Subcutaneous abdominal adipose tissue (tissue), 5 donors: ENCODE results near the gene C15orf39.
"Not testable (repeated sequence)": the region's sequence is repeated elsewhere in the genome, so short reads cannot be mapped to it uniquely, and the experiment has no call there.

ENCODE experiments used
- H3K27ac ChIP-seq: one replicate; pipeline ENCODE4 v1.7.0; 2013; ENCODE audit warnings: low read depth, mild to moderate bottlenecking, inconsistent platforms, low read length, moderate library complexity
- H3K27me3 ChIP-seq, 5 donors: one replicate each; pipeline ENCODE4 v1.7.0; 2013; ENCODE audit warnings: low read length in 5 of 5, inconsistent platforms in 1 of 5; ENCODE audit not compliant: control insufficient read depth in 5 of 5, insufficient read depth in 4 of 5
- H3K36me3 ChIP-seq, 5 donors: one replicate each; pipeline ENCODE4 v1.7.0; 2013; ENCODE audit warnings: low read length in 5 of 5; ENCODE audit not compliant: control insufficient read depth in 5 of 5, insufficient read depth in 5 of 5
- H3K4me1 ChIP-seq, 5 donors: one replicate each; pipeline ENCODE4 v1.7.0; 2013; ENCODE audit warnings: low read length in 5 of 5, mild to moderate bottlenecking in 3 of 5, moderate library complexity in 1 of 5; ENCODE audit not compliant: control insufficient read depth in 5 of 5, insufficient read depth in 5 of 5
- H3K4me3 ChIP-seq, 5 donors: one replicate each; pipeline ENCODE4 v1.7.0; 2013; ENCODE audit warnings: low read length in 5 of 5, low read depth in 1 of 5
- H3K9ac ChIP-seq, 5 donors: one replicate each; pipeline ENCODE4 v1.7.0; 2013; ENCODE audit warnings: low read length in 5 of 5, mild to moderate bottlenecking in 4 of 5, moderate library complexity in 3 of 5
- H3K9me3 ChIP-seq, 5 donors: one replicate each; pipeline ENCODE4 v1.7.0; 2013; ENCODE audit warnings: low read length in 5 of 5; ENCODE audit not compliant: control insufficient read depth in 5 of 5
- donor health status: healthy.
- donor health status: healthy.
- donor health status: healthy.
- donor health status: healthy.
- donor health status: healthy.

The C15orf39 gene

GRCh38 chr15:75217574-75217973, 15.9 kb downstream of the C15orf39 start:
- not testable (repeated sequence) for H3K9me3 ChIP-seq, H3K4me3 ChIP-seq, H3K27ac ChIP-seq, H3K27me3 ChIP-seq, H3K9ac ChIP-seq, H3K4me1 ChIP-seq
- peaks cover 0 to 25% (median 10%) of the 10 kb centered on the region in 5 donors for H3K36me3 ChIP-seq

GRCh38 chr15:75219507-75219929, 17.8 kb downstream of the C15orf39 start:
- H3K27ac ChIP-seq, H3K36me3 ChIP-seq, H3K27me3 ChIP-seq, H3K4me3 ChIP-seq, H3K9me3 ChIP-seq, H3K4me1 ChIP-seq, H3K9ac ChIP-seq: not testable (repeated sequence)

DNA sequence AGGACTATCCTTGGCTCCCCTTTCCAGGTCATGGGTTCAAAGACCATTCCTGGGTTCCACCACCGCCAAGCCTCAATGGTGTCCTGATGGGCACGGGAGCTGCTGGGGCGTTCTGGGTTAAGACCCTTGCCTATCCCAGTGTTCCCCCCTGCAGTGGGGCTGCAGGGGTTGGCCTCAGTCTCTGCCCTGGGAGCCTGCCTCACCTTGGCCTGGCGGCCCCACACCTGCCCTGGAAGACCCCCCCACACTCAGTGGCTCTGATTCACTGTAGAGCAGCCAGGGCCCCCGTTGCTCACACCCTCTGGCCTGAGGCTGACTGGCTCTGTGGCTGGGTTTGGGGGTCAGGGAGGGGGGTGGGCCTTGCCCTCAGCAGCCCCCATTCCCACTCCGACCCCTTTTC, 22.0 kb downstream of the C15orf39 start:
- Histone ChIP-seq H3K4me1 (no peaks in the 10 kb centered on the region), H3K9me3 (no peaks in the 10 kb centered on the region), H3K9ac (no peak overlapping the region), H3K4me3 (no peak overlapping the region), H3K27ac (no peak overlapping the region), H3K36me3 (peaks cover 0 to 6% (median 0%) of the 10 kb centered on the region in 5 donors), H3K27me3 (peaks cover 0 to 16% (median 8%) of the 10 kb centered on the region in 5 donors)

DNA sequence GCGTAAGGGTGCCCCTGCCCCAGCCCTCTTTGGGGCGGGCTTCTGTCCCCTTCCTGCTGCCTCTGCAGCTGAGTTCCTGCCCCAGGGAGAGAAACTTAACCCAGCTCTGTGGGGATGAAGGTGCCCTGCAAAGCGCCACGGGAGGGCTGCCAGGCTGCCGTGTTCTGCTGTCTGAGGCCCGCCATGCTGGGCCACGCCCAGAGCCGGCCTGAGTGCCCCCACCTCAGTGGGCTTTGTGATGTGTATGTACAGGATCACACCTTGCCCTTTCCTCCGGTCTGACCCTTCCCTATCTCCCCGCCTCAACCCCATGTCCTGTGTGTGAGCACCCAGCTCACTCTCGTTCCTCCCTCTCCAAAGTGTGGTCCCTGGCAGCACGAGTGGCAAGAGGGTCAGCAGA, 22.6 kb downstream of the C15orf39 start:
- Histone ChIP-seq H3K4me3 (no peak overlapping the region), H3K9me3 (no peaks in the 10 kb centered on the region), H3K36me3 (peaks cover 0 to 6% (median 0%) of the 10 kb centered on the region in 5 donors), H3K27me3 (peaks cover under 1 to 17% (median 8%) of the 10 kb centered on the region in 5 donors), H3K4me1 (no peaks in the 10 kb centered on the region), H3K27ac (no peak overlapping the region), H3K9ac (no peak overlapping the region)

DNA sequence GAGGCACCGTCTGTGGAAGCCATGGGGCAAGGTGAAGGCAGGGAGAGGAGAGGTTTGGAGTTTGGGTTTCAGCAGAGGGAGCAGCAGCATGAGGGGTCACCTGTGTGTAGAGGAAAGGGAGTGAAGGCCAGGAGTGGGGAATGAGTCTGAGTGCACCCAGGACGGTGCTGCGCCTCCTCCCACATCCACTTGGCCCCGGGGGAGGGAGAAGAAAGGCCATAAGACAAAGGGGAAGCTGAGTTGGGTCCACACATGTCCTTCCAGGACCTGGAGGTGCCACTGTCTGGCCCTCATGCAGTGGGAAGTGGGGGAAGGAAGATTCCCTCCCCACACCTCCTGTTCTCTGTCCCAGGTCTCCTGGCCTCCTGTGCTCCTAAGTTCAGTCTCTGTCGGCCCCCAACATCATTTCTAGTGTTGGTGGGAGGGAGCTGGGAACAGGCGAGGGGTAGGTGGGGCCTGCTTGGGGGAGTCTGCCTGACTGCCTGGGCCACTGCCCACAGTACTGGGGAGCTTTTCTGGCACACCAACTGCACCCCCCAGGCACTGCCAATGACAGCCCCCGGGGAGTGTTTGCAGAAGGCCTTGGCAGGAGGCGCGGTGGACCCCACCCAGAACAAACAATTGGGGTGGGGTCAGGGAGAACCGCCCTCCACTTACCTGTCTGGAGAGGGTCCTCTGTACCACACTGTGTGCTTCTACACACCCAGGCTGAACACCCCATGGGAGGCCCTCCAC, 23.6 kb downstream of the C15orf39 start:
- H3K27ac ChIP-seq = not testable (repeated sequence)

DNA sequence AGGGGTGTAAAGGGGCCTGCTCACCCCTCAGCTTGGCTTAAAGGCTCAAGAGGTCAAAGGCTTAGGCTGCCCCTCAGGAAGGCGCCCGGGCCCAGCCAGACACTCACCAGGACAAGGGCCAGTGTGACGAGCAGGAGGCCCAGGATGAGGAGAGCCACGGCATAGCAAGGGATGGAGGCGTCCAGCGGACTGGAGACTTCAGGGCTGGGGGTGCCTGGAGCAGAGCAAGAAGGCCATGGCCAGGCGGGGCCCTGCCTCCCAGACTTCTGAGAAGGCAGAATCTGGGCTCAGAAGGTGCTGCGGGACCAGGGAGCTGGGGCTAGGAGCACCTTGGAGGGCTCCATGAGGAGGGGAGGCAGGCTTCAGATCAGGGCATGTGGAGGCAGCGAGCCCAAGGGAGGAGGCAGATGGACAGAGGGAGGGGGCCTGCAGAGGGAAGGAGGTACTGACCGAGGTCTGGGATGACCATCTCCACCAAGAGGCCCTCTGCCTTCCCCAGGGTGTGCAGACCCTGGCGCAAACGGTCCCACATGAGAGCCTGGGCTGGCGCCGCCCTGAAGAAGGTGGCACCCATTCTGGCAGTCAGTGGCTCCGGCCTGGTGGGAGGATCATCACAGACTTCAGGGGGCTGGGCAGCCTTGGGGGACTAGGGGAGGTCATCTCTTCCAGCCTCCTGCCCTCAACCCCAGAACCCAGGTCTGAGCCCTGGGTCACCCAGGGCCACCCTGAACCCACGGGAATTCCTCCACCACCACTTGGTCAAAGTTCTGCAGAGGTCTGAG, 24.5 kb downstream of the C15orf39 start:
- Histone ChIP-seq H3K9me3 (no peaks in the 10 kb centered on the region), H3K27me3 (peaks cover 4 to 25% (median 8%) of the 10 kb centered on the region in 5 donors), H3K27ac (no peak overlapping the region), H3K4me3 (no peak overlapping the region), H3K4me1 (peaks cover 0 to 11% (median 5%) of the 10 kb centered on the region in 5 donors), H3K9ac (no peak overlapping the region), H3K36me3 (no peaks in the 10 kb centered on the region)

More for the DNA sequence above, 23.6 kb downstream of the C15orf39 start:
- H3K36me3 ChIP-seq, H3K4me3 ChIP-seq, H3K9ac ChIP-seq, H3K4me1 ChIP-seq, H3K9me3 ChIP-seq: not testable (repeated sequence)
- H3K27me3 ChIP-seq = peaks cover 4 to 25% (median 8%) of the 10 kb centered on the region in 5 donors

DNA sequence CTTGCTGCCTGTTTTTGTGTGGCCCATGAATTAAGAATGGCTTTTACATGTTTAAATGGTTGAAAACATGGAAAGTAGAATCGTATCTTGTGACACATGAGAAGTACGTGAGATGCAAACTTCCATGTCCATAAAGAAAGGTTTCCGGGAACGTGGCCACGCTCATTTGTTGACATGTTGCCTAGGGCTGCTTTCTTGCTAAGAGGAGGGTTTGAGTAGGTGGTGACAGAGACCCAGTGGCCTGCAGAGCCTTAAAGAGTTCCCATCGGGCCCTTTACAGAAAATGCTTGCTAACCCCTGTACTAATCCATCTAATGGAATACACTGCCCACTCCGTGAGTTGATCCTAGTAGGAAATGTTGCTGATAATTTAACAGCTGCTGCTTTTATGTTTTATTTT, 25.4 kb downstream of the C15orf39 start:
- not testable (repeated sequence) for H3K27ac ChIP-seq, H3K9me3 ChIP-seq, H3K4me3 ChIP-seq, H3K36me3 ChIP-seq, H3K9ac ChIP-seq
- Histone ChIP-seq H3K27me3 (peaks cover 7 to 25% (median 9%) of the 10 kb centered on the region in 5 donors), H3K4me1 (peaks cover 0 to 11% (median 5%) of the 10 kb centered on the region in 5 donors)

DNA sequence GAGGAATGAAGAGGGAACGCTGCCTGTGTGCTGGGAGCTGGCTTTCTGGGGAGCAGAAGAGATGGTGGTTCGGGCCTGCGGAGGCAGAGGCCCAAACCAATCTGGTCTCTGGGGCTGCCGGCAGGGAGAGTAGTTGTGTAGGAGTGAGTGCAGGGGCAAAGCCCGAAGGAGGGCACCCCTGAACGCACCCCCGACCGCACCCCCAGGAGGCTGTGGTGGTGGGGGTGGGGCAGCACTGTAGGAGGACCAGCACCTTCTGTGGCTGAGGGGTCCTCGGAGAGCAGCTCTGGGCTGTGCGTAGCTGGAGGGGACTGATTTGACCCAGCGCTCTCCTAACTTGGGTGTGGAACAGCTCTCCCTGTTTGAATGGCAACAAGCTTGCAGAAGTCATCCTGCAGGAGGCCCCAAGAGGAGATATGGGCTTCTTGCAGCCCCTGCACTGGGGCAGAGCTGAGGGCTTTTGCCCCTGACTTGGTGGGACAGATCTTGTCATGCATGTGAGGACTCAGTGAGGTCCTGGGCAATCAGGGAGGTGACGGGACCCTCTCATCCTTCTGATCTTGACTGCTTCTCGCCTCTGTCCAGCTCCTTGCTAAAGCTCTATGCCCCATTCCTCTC, 26.1 kb downstream of the C15orf39 start:
- Histone ChIP-seq H3K4me1 (peaks cover 0 to 11% (median 5%) of the 10 kb centered on the region in 5 donors), H3K27me3 (peaks cover 7 to 27% (median 16%) of the 10 kb centered on the region in 5 donors), H3K36me3 (no peaks in the 10 kb centered on the region), H3K27ac (no peak overlapping the region), H3K4me3 (no peak overlapping the region), H3K9me3 (no peaks in the 10 kb centered on the region), H3K9ac (no peak overlapping the region)

- H3K9me3 ChIP-seq = no peaks in the 10 kb centered on the region
- H3K9ac ChIP-seq = no peak overlapping the region
- H3K36me3 ChIP-seq = no peaks in the 10 kb centered on the region
- peaks cover 12 to 32% (median 23%) of the 10 kb centered on the region in 5 donors for H3K27me3 ChIP-seq
- H3K4me3 ChIP-seq = no peak overlapping the region
- no peak overlapping the region for H3K27ac ChIP-seq
- H3K4me1 ChIP-seq = peaks cover 0 to 11% (median 5%) of the 10 kb centered on the region in 5 donors
These were observed 27.1 kb downstream of the C15orf39 start for GRCh38 chr15:75228787-75229186.
